Measurements from ENCODE around the gene ACSF3.

DNA sequence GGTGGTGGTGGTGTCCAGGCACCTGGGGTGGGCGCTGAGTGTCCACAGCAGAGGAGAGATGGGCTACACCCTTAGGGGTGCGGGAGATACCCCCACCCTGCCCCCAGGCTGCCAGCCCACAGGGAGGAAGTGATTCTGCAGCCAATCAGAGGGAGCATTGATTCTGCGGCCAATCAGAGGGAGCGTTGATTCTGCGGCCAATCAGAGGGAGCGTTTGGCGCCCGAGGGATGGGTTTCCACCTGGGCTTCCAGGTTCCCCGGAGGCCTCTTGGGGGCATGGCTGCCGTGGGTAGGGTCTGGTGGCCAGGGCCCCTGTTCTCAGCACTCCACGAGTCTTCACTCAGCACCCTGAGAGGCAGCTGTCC is 28.2 kb upstream of the ACSF3 start:
- TF ChIP-seq, protein P1, sequence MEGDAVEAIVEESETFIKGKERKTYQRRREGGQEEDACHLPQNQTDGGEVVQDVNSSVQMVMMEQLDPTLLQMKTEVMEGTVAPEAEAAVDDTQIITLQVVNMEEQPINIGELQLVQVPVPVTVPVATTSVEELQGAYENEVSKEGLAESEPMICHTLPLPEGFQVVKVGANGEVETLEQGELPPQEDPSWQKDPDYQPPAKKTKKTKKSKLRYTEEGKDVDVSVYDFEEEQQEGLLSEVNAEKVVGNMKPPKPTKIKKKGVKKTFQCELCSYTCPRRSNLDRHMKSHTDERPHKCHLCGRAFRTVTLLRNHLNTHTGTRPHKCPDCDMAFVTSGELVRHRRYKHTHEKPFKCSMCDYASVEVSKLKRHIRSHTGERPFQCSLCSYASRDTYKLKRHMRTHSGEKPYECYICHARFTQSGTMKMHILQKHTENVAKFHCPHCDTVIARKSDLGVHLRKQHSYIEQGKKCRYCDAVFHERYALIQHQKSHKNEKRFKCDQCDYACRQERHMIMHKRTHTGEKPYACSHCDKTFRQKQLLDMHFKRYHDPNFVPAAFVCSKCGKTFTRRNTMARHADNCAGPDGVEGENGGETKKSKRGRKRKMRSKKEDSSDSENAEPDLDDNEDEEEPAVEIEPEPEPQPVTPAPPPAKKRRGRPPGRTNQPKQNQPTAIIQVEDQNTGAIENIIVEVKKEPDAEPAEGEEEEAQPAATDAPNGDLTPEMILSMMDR (conservative IDR thresholded peaks at IDR 0.05; ENCODE audit: low read depth, low read length), result no peak
- no peak for TF ChIP-seq RCOR1 (IDR thresholded peaks at IDR 0.05; ENCODE audit: insufficient replicate concordance, low read length)
